HG03565 (cell line): ENCODE data around the gene TDRD9.

Experiments used
- ATAC-seq: cut with Tn5 transposase; IDR thresholded peaks from one replicate; pipeline ENCODE4 v1.9.1; 2021; ENCODE audit warnings: mild to moderate bottlenecking, moderate library complexity; ENCODE audit not compliant: unreplicated experiment

Gene TDRD9

GRCh38 chr14:104100171-104101085 is 172.2 kb downstream of the TDRD9 start:
- no peak for ATAC-seq

- ATAC-seq, result no peak
Measured at GRCh38 chr14:104101086-104101621, 172.9 kb downstream of the TDRD9 start.

GRCh38 chr14:104101651-104102281 is 173.5 kb downstream of the TDRD9 start:
- ATAC-seq, result no peak
